ENCODE data around the gene PITRM1.
A peak's percentile ranks its signal among the peaks of the same experiment; 100 is the strongest.

The PITRM1 gene

DNA sequence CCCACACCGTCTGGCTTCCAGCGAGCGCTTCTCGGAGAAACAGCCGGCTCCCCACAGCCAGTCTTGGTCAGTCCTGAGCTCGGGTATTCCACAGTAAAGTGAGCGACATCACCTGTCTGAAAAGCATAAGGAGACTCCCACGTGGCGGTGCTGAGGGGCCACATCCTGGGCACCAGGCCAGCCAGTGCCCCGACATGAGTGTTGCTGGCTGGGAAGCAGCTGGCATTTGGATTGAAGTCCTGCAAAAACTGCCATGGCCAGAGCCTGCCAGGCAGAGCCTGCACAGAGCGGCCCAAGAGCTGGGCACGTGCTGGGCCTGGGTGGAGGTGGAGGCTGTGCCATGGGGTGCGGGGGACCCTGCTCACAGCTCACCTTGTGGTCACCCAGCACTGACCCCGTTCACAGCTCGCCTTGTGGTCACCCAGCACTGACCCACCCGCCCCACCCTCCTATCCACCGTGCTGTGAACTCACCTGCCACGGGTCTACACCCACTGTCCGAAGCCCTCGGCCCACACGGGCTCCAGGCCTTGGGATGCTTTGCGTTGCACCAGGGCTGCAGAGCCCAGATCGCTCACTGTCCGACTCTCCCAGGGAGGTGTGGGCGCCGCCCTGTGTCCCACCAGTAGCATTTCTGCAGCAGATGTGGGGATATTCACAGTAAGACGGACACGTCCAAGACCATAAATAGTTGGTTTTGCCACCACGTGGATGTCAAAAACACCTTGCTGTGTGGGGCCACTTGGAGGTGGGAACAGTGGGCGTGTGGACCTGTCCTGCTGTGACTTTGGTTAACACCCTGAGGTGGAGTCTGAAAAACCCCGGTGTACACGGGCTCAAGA is 48.8 kb downstream of the PITRM1 start:
- no peak overlapping the region for H3K9ac ChIP-seq (ENCODE audit: low read length)
- no peak overlapping the region for H2AK5ac ChIP-seq (ENCODE audit: low read length, severe bottlenecking)
- no peak overlapping the region for H2AFZ ChIP-seq (ENCODE audit: low read depth, low read length)
- no peak overlapping the region for H3K14ac ChIP-seq (ENCODE audit: low read length in 2 of 2)
- peaks cover 23% of the 10 kb centered on the region for H3K79me1 ChIP-seq (replicated peaks; ENCODE audit: low read length, poor library complexity, severe bottlenecking)
- H3K4me3 ChIP-seq (ENCODE audit: insufficient read depth in 1 of 2, low read depth in 1 of 2, low read length in 2 of 2), result no peak overlapping the region
- H2BK120ac ChIP-seq (ENCODE audit: low read depth, low read length), result no peak overlapping the region
- WGBS, result 86% methylated on average over 32 of the region's 32 CpGs
- H3K4me2 ChIP-seq (ENCODE audit: low read length, poor library complexity, severe bottlenecking), result no peak overlapping the region
- no peaks in the 10 kb centered on the region for H3K9me3 ChIP-seq (ENCODE audit: control insufficient read depth, low read length)
- H3K27ac ChIP-seq (ENCODE audit: low read length, poor library complexity, severe bottlenecking), result no peak overlapping the region
- peaks cover 28 to 77% of the 10 kb centered on the region in 2 experiments for H3K36me3 ChIP-seq (ENCODE audit: control insufficient read depth in 1 of 2, insufficient read depth in 2 of 2, low read depth in 1 of 2, low read length in 2 of 2)
- no peak overlapping the region for H3K23ac ChIP-seq (ENCODE audit: low read length in 2 of 2)
- no peak overlapping the region for H2BK15ac ChIP-seq (ENCODE audit: low read depth, poor library complexity, severe bottlenecking)
- H3K27me3 ChIP-seq (ENCODE audit: control insufficient read depth in 1 of 2, insufficient read depth in 1 of 2, low read length in 2 of 2), result no peaks in the 10 kb centered on the region
- no peak overlapping the region for H4K8ac ChIP-seq (ENCODE audit: low read length)
- H3K4me1 ChIP-seq (ENCODE audit: control insufficient read depth, insufficient read depth, low read depth, low read length), result peaks cover 29% of the 10 kb centered on the region
- H3K4ac ChIP-seq (ENCODE audit: low read depth in 1 of 2, low read length in 2 of 2), result no peak overlapping the region
- no peak overlapping the region for H4K91ac ChIP-seq (ENCODE audit: low read length)
- H2BK5ac ChIP-seq (ENCODE audit: low read depth, low read length, poor library complexity, severe bottlenecking), result no peak overlapping the region
- no peak for DNase-seq
- no peak overlapping the region for H2BK12ac ChIP-seq (ENCODE audit: low read length in 2 of 2)
- H3K18ac ChIP-seq (ENCODE audit: low read depth in 1 of 2, low read length in 2 of 2), result no peak overlapping the region

DNA sequence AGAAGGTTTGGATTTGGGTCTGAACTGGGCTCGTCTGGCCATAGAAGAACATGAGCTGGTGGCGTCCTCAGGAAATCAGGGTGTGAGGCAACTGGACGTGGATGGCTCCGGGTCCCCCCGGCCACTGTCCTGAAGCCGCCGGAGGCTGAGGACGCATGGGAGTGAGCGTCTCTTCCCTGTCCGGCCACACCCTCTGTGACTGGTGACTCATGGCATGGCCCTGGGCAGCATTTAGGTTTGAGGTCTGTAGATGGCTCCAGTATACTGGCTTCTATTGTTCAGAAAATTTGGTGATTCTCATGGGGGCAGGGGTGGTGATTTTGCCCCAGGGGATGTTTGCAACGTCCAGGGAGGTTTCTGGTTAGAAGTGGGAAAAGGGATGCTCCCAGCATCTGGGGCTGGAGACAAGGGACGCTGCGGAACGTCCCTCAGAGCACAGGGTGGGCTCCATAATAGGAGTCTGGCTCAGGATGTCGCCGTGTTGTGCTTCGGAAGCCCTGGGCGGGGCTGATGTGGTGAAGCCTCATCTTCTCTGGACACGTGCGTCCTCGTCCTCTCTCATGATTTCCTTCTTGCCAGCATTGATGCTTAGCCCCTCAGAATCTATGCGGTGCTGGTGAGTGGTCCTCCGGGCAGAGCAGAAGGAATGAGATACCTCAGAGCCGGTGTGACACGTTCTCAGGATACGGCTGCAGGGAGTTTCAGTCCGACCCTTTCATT is 49.9 kb downstream of the PITRM1 start:
- H3K18ac ChIP-seq (ENCODE audit: low read depth in 1 of 2, low read length in 2 of 2), result no peak overlapping the region
- no peak overlapping the region for H2AFZ ChIP-seq (ENCODE audit: low read depth, low read length)
- H2BK5ac ChIP-seq (ENCODE audit: low read depth, low read length, poor library complexity, severe bottlenecking), result no peak overlapping the region
- no peak overlapping the region for H3K4ac ChIP-seq (ENCODE audit: low read depth in 1 of 2, low read length in 2 of 2)
- no peak overlapping the region for H3K14ac ChIP-seq (ENCODE audit: low read length in 2 of 2)
- no peak overlapping the region for H4K91ac ChIP-seq (ENCODE audit: low read length)
- no peak overlapping the region for H3K23ac ChIP-seq (ENCODE audit: low read length in 2 of 2)
- H3K4me2 ChIP-seq (ENCODE audit: low read length, poor library complexity, severe bottlenecking), result no peak overlapping the region
- no peak overlapping the region for H2BK12ac ChIP-seq (ENCODE audit: low read length in 2 of 2)
- 91% methylated on average over 27 of the region's 27 CpGs for WGBS
- DNase-seq, result no peak
- H3K79me1 ChIP-seq (replicated peaks; ENCODE audit: low read length, poor library complexity, severe bottlenecking), result peaks cover 18% of the 10 kb centered on the region
- no peak overlapping the region for H3K27ac ChIP-seq (ENCODE audit: low read length, poor library complexity, severe bottlenecking)
- H3K9ac ChIP-seq (ENCODE audit: low read length), result no peak overlapping the region
- H3K27me3 ChIP-seq (ENCODE audit: control insufficient read depth in 1 of 2, insufficient read depth in 1 of 2, low read length in 2 of 2), result no peaks in the 10 kb centered on the region
- H3K4me1 ChIP-seq (ENCODE audit: control insufficient read depth, insufficient read depth, low read depth, low read length), result peaks cover 26% of the 10 kb centered on the region
- no peak overlapping the region for H2BK120ac ChIP-seq (ENCODE audit: low read depth, low read length)
- H3K9me3 ChIP-seq (ENCODE audit: control insufficient read depth, low read length), result no peaks in the 10 kb centered on the region
- H4K8ac ChIP-seq (ENCODE audit: low read length), result no peak overlapping the region
- no peak overlapping the region for H2AK5ac ChIP-seq (ENCODE audit: low read length, severe bottlenecking)
- H3K36me3 ChIP-seq (ENCODE audit: control insufficient read depth in 1 of 2, insufficient read depth in 2 of 2, low read depth in 1 of 2, low read length in 2 of 2), result peaks cover 36 to 74% of the 10 kb centered on the region in 2 experiments
- H3K4me3 ChIP-seq (ENCODE audit: insufficient read depth in 1 of 2, low read depth in 1 of 2, low read length in 2 of 2), result no peak overlapping the region
- H2BK15ac ChIP-seq (ENCODE audit: low read depth, poor library complexity, severe bottlenecking), result no peak overlapping the region

DNA sequence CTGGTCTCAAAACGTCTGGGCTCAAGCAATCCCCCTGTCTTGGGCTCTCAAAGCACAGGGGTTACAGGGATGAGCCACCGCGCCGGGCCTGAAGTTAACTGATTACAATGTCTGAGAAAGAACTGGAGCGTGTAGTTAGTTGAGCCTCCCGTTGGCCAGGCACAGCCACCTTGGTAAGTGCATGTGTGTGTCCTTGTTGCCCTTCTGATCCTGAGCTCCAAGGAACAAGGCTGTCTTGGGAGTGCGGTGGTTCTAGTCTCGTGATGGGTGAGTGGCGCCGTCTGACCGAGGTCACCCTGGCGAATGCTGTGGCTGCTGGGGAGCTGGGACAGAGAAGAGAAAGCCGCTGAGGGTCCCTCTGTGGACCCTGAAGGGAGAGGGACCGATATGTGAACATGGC is 50.5 kb downstream of the PITRM1 start:
- no peak overlapping the region for H3K23ac ChIP-seq (ENCODE audit: low read length in 2 of 2)
- H3K79me1 ChIP-seq (replicated peaks; ENCODE audit: low read length, poor library complexity, severe bottlenecking), result peaks cover 21% of the 10 kb centered on the region
- H2BK15ac ChIP-seq (ENCODE audit: low read depth, poor library complexity, severe bottlenecking), result no peak overlapping the region
- no peak overlapping the region for H3K4ac ChIP-seq (ENCODE audit: low read depth in 1 of 2, low read length in 2 of 2)
- no peak for DNase-seq
- H3K18ac ChIP-seq (ENCODE audit: low read depth in 1 of 2, low read length in 2 of 2), result no peak overlapping the region
- H3K14ac ChIP-seq (ENCODE audit: low read length in 2 of 2), result no peak overlapping the region
- H3K9me3 ChIP-seq (ENCODE audit: control insufficient read depth, low read length), result no peaks in the 10 kb centered on the region
- no peak overlapping the region for H2BK12ac ChIP-seq (ENCODE audit: low read length in 2 of 2)
- H3K36me3 ChIP-seq (ENCODE audit: control insufficient read depth in 1 of 2, insufficient read depth in 2 of 2, low read depth in 1 of 2, low read length in 2 of 2), result peaks cover 42 to 75% of the 10 kb centered on the region in 2 experiments
- no peak overlapping the region for H2AFZ ChIP-seq (ENCODE audit: low read depth, low read length)
- H3K4me3 ChIP-seq (ENCODE audit: insufficient read depth in 1 of 2, low read depth in 1 of 2, low read length in 2 of 2), result no peak overlapping the region
- no peak overlapping the region for H3K27ac ChIP-seq (ENCODE audit: low read length, poor library complexity, severe bottlenecking)
- H3K27me3 ChIP-seq (ENCODE audit: control insufficient read depth in 1 of 2, insufficient read depth in 1 of 2, low read length in 2 of 2), result no peaks in the 10 kb centered on the region
- no peak overlapping the region for H4K8ac ChIP-seq (ENCODE audit: low read length)
- H3K9ac ChIP-seq (ENCODE audit: low read length), result no peak overlapping the region
- WGBS, result 93% methylated on average over 14 of the region's 14 CpGs
- H4K91ac ChIP-seq (ENCODE audit: low read length), result no peak overlapping the region
- H2AK5ac ChIP-seq (ENCODE audit: low read length, severe bottlenecking), result no peak overlapping the region
- H2BK5ac ChIP-seq (ENCODE audit: low read depth, low read length, poor library complexity, severe bottlenecking), result no peak overlapping the region
- no peak overlapping the region for H2BK120ac ChIP-seq (ENCODE audit: low read depth, low read length)
- H3K4me2 ChIP-seq (ENCODE audit: low read length, poor library complexity, severe bottlenecking), result no peak overlapping the region
- peaks cover 23% of the 10 kb centered on the region for H3K4me1 ChIP-seq (ENCODE audit: control insufficient read depth, insufficient read depth, low read depth, low read length)

DNA sequence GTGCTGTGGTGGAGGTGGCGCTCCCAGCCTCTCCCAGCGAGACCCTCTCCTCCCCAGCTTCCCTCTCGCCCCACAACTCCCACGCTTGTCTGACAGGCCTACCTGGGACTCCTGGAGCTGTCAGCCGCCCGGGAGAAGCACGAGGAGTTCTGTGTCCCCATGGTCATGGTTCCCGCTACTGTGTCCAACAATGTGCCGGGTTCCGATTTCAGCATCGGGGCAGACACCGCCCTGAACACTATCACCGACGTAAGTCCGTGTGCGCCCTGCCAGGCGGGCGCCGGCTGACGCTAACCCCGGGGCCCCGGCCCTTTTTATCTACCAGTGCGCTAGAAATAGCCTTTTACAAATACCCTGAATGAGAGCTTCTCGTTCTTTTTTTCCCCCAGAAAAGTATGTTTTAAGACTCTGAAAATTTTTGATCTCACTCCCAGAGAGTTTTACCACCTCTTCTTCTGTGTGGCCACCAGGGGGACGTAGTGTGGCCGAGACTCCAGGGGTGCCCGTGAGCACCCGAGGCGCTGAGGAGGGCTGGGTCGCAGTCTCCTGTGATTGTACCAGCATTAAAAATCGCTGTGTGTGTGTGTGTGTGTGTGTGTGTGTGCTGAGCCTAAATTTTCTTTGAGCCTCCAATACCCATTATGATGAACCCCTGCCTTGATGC is 52.7 kb downstream of the PITRM1 start:
- Histone ChIP-seq H4K91ac (ENCODE audit: low read length) (no peak overlapping the region), H2BK12ac (ENCODE audit: low read length in 2 of 2) (no peak overlapping the region), H3K4ac (ENCODE audit: low read depth in 1 of 2, low read length in 2 of 2) (no peak overlapping the region), H3K79me1 (replicated peaks; ENCODE audit: low read length, poor library complexity, severe bottlenecking) (peaks cover 21% of the 10 kb centered on the region), H2BK15ac (ENCODE audit: low read depth, poor library complexity, severe bottlenecking) (no peak overlapping the region), H3K23ac (ENCODE audit: low read length in 2 of 2) (no peak overlapping the region), H3K14ac (ENCODE audit: low read length in 2 of 2) (no peak overlapping the region), H3K4me1 (ENCODE audit: control insufficient read depth, insufficient read depth, low read depth, low read length) (peaks cover 6% of the 10 kb centered on the region), H3K27ac (ENCODE audit: low read length, poor library complexity, severe bottlenecking) (no peak overlapping the region), H2BK5ac (ENCODE audit: low read depth, low read length, poor library complexity, severe bottlenecking) (no peak overlapping the region), H2AK5ac (ENCODE audit: low read length, severe bottlenecking) (no peak overlapping the region), H3K36me3 (ENCODE audit: control insufficient read depth in 1 of 2, insufficient read depth in 2 of 2, low read depth in 1 of 2, low read length in 2 of 2) (peaks cover 55 to 76% of the 10 kb centered on the region in 2 experiments), H3K4me2 (ENCODE audit: low read length, poor library complexity, severe bottlenecking) (no peak overlapping the region), H3K9ac (ENCODE audit: low read length) (no peak overlapping the region), H4K8ac (ENCODE audit: low read length) (no peak overlapping the region), H2BK120ac (ENCODE audit: low read depth, low read length) (no peak overlapping the region), H3K18ac (ENCODE audit: low read depth in 1 of 2, low read length in 2 of 2) (no peak overlapping the region), H3K4me3 (ENCODE audit: insufficient read depth in 1 of 2, low read depth in 1 of 2, low read length in 2 of 2) (no peak overlapping the region), H3K27me3 (ENCODE audit: control insufficient read depth in 1 of 2, insufficient read depth in 1 of 2, low read length in 2 of 2) (no peaks in the 10 kb centered on the region), H3K9me3 (ENCODE audit: control insufficient read depth, low read length) (no peaks in the 10 kb centered on the region), H2AFZ (ENCODE audit: low read depth, low read length) (no peak overlapping the region)
- 97% methylated on average over 30 of the region's 31 CpGs for WGBS
- peak; percentile 31 for DNase-seq
